Fibroblast of skin of back (primary cell): ENCODE data around the gene ATF6B. TPM values are rescaled to one million over a fixed set of nuclear protein-coding genes. Genes with fewer than 3 reads are reported as not detected.

Source experiments
- DNase-seq: peaks from one replicate; pipeline ENCODE4 v3.0.0-alpha.2; 2013
- polyA plus RNA-seq, 2 experiments: library from polyadenylated mRNA; unstranded; fragments of 120-200 nt; gene quantifications; one replicate each; pipeline ENCODE4 v1.2.1, GENCODE V29; 2013; ENCODE audit not compliant: insufficient read length in 2 of 2

Gene ATF6B
- 62.5 TPM for polyA plus RNA-seq (2013, experiment 1 of 2; ENCODE audit: insufficient read length)
- 46.4 TPM for polyA plus RNA-seq (2013, experiment 2 of 2; ENCODE audit: insufficient read length)

- DNase-seq, result peak; percentile 100
Measured at GRCh38 chr6:32127717-32128592, at the start of gene ATF6B. TSS of gene ATF6B (minus strand) at chr6:32128246. CDS start at chr6:32128207, 39 bp downstream.

- no peak for DNase-seq
Measured at GRCh38 chr6:32177183-32177787, 49.2 kb upstream of the ATF6B start.

- no peak for DNase-seq
Measured at GRCh38 chr6:32176476-32177182, 48.6 kb upstream of the ATF6B start.

GRCh38 chr6:32175711-32176475 lies 47.8 kb upstream of the ATF6B start, which contains the start of gene AGPAT1:
TSS of gene AGPAT1 (minus strand) at chr6:32176084. CDS start at chr6:32171496, 4,588 bp downstream.
- DNase-seq, result peak; percentile 98

GRCh38 chr6:32175322-32175710 lies 47.3 kb upstream of the ATF6B start:
- no peak for DNase-seq

GRCh38 chr6:32174416-32174815 lies 46.4 kb upstream of the ATF6B start:
- DNase-seq, result no peak

GRCh38 chr6:32173051-32173727 lies 45.1 kb upstream of the ATF6B start:
- no peak for DNase-seq

GRCh38 chr6:32171234-32171633 lies 43.2 kb upstream of the ATF6B start:
- no peak for DNase-seq

GRCh38 chr6:32170294-32170693 lies 42.2 kb upstream of the ATF6B start:
- DNase-seq, result no peak

GRCh38 chr6:32168807-32169591 lies 41.0 kb upstream of the ATF6B start:
- DNase-seq, result peak; percentile 64

GRCh38 chr6:32168350-32168749 lies 40.3 kb upstream of the ATF6B start:
- DNase-seq, result no peak

- DNase-seq, result no peak
Measured at GRCh38 chr6:32167761-32168262, 39.8 kb upstream of the ATF6B start.

GRCh38 chr6:32167154-32167760 lies 39.2 kb upstream of the ATF6B start:
- DNase-seq, result no peak

- no peak for DNase-seq
Measured at GRCh38 chr6:32166411-32167061, 38.5 kb upstream of the ATF6B start.

- DNase-seq, result no peak
Measured at GRCh38 chr6:32164295-32164694, 36.2 kb upstream of the ATF6B start, which contains the start of gene EGFL8. TSS of gene EGFL8 (plus strand) at chr6:32164595. CDS start at chr6:32166166, 1,571 bp downstream.

GRCh38 chr6:32163559-32164258 lies 35.7 kb upstream of the ATF6B start:
- DNase-seq, result no peak

- no peak for DNase-seq
Measured at GRCh38 chr6:32158052-32158451, 30.0 kb upstream of the ATF6B start.

GRCh38 chr6:32156891-32157290 lies 28.8 kb upstream of the ATF6B start:
- no peak for DNase-seq
